ENCODE data around the gene SLC16A10.

Gene SLC16A10

DNA sequence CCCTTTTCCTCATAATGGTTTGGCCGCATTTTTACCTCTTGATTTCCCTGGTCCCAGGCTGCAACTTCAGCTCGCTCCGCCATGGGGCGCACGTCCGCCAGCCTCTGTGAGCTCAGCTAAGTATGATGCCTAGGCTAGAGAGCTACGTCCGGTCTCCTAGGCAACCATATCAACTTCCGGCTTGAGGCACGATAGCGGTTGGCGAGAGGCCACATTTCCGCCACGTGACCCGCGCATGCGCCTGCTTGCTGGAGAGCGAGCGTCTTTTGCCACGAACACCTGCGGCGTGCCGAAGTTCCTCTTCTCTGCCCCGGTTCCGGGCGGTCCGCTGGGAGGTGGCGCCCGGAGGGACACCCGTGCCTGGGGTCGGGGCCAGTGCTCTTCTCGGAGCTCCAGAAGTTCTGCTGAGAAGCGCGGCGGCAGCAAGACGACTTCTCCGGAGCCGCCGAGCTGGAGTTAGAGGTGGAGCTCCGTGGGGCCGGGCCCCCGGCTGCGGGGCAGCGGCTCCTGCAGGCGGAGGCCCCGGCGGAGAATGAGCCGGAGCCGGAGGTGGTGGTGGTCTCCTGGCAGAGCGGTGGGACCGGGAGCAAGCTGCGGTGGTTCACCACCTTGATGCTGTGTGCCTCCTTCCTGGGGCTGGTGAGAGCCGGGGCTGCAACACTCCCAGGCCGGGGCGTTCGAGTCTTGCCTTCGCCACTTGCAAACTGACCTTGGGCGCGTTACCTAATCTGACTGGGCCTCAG is 172.0 kb downstream of the SLC16A10 start:
- Histone ChIP-seq H3K79me2 (ENCODE audit: insufficient read depth, low read length) (peaks cover 18% of the 10 kb centered on the region), H3K27me3 (ENCODE audit: insufficient read depth, low read length) (no peaks in the 10 kb centered on the region), H3K4me1 (ENCODE audit: insufficient read depth, low read length, severe bottlenecking) (peaks cover 19% of the 10 kb centered on the region), H3K9me3 (ENCODE audit: low read length) (no peaks in the 10 kb centered on the region), H4K20me1 (ENCODE audit: insufficient read depth, low read length) (no peaks in the 10 kb centered on the region), H3K36me3 (ENCODE audit: insufficient read depth, low read length) (peaks cover 17% of the 10 kb centered on the region), H3K9ac (ENCODE audit: low read length) (peak overlapping the region; percentile 92), H3K4me3 (ENCODE audit: low read depth, low read length, poor library complexity, severe bottlenecking) (peak overlapping the region; percentile 90), H2AFZ (ENCODE audit: low read length) (no peak overlapping the region), H3K4me2 (ENCODE audit: low read length) (peak overlapping the region; percentile 72), H3K9me2 (ENCODE audit: low read depth, low read length) (no peaks in the 10 kb centered on the region), H3F3A (ENCODE audit: insufficient read depth, low read length) (no peaks in the 10 kb centered on the region), H3K27ac (ENCODE audit: low read depth, low read length, poor library complexity, severe bottlenecking) (peak overlapping the region; percentile 66)
- no peak for TF ChIP-seq EZH2 (IDR thresholded peaks at IDR 0.05; ENCODE audit: borderline replicate concordance, low read length)
- TF ChIP-seq, protein P1, sequence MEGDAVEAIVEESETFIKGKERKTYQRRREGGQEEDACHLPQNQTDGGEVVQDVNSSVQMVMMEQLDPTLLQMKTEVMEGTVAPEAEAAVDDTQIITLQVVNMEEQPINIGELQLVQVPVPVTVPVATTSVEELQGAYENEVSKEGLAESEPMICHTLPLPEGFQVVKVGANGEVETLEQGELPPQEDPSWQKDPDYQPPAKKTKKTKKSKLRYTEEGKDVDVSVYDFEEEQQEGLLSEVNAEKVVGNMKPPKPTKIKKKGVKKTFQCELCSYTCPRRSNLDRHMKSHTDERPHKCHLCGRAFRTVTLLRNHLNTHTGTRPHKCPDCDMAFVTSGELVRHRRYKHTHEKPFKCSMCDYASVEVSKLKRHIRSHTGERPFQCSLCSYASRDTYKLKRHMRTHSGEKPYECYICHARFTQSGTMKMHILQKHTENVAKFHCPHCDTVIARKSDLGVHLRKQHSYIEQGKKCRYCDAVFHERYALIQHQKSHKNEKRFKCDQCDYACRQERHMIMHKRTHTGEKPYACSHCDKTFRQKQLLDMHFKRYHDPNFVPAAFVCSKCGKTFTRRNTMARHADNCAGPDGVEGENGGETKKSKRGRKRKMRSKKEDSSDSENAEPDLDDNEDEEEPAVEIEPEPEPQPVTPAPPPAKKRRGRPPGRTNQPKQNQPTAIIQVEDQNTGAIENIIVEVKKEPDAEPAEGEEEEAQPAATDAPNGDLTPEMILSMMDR (IDR thresholded peaks at IDR 0.05; ENCODE audit: low read length), result peak; percentile 94

GRCh38 chr6:111260570-111261298 is 173.4 kb downstream of the SLC16A10 start:
- no peak for TF ChIP-seq EZH2 (IDR thresholded peaks at IDR 0.05; ENCODE audit: borderline replicate concordance, low read length)
- TF ChIP-seq, protein P1 (IDR thresholded peaks at IDR 0.05; ENCODE audit: low read length), result no peak
- peak overlapping the region; percentile 62 for H3K4me2 ChIP-seq (ENCODE audit: low read length)
- H3F3A ChIP-seq (ENCODE audit: insufficient read depth, low read length), result no peaks in the 10 kb centered on the region
- H3K79me2 ChIP-seq (ENCODE audit: insufficient read depth, low read length), result peaks cover 18% of the 10 kb centered on the region
- H3K9ac ChIP-seq (ENCODE audit: low read length), result peak overlapping the region; percentile 92; the same call in 1 of the 2 replicates
- H3K27ac ChIP-seq (ENCODE audit: low read depth, low read length, poor library complexity, severe bottlenecking), result peak overlapping the region; percentile 9
- H3K4me1 ChIP-seq (ENCODE audit: insufficient read depth, low read length, severe bottlenecking), result peaks cover 19% of the 10 kb centered on the region
- peaks cover 27% of the 10 kb centered on the region for H3K36me3 ChIP-seq (ENCODE audit: insufficient read depth, low read length)
- H3K9me2 ChIP-seq (ENCODE audit: low read depth, low read length), result no peaks in the 10 kb centered on the region
- peak overlapping the region; percentile 90 for H3K4me3 ChIP-seq (ENCODE audit: low read depth, low read length, poor library complexity, severe bottlenecking)
- no peaks in the 10 kb centered on the region for H4K20me1 ChIP-seq (ENCODE audit: insufficient read depth, low read length)
- no peaks in the 10 kb centered on the region for H3K27me3 ChIP-seq (ENCODE audit: insufficient read depth, low read length)
- no peaks in the 10 kb centered on the region for H3K9me3 ChIP-seq (ENCODE audit: low read length)
- H2AFZ ChIP-seq (ENCODE audit: low read length), result no peak overlapping the region

GRCh38 chr6:111263837-111264236 is 176.5 kb downstream of the SLC16A10 start:
- Histone ChIP-seq H3K79me2 (ENCODE audit: insufficient read depth, low read length) (peaks cover 23% of the 10 kb centered on the region), H2AFZ (ENCODE audit: low read length) (no peak overlapping the region), H3K9me2 (ENCODE audit: low read depth, low read length) (no peaks in the 10 kb centered on the region), H4K20me1 (ENCODE audit: insufficient read depth, low read length) (no peaks in the 10 kb centered on the region), H3K9me3 (ENCODE audit: low read length) (no peaks in the 10 kb centered on the region), H3K36me3 (ENCODE audit: insufficient read depth, low read length) (peaks cover 58% of the 10 kb centered on the region), H3K4me3 (ENCODE audit: low read depth, low read length, poor library complexity, severe bottlenecking) (no peak overlapping the region), H3F3A (ENCODE audit: insufficient read depth, low read length) (no peaks in the 10 kb centered on the region), H3K4me1 (ENCODE audit: insufficient read depth, low read length, severe bottlenecking) (peaks cover 14% of the 10 kb centered on the region), H3K27ac (ENCODE audit: low read depth, low read length, poor library complexity, severe bottlenecking) (no peak overlapping the region), H3K9ac (ENCODE audit: low read length) (no peak overlapping the region), H3K27me3 (ENCODE audit: insufficient read depth, low read length) (no peaks in the 10 kb centered on the region), H3K4me2 (ENCODE audit: low read length) (no peak overlapping the region)
- TF ChIP-seq, protein P1 (IDR thresholded peaks at IDR 0.05; ENCODE audit: low read length), result no peak
- no peak for TF ChIP-seq EZH2 (IDR thresholded peaks at IDR 0.05; ENCODE audit: borderline replicate concordance, low read length)
